ENCODE measurements around the gene MTA3. TPM values are rescaled to one million over a fixed set of nuclear protein-coding genes. Genes with fewer than 3 reads are reported as not detected.
"Not testable (repeated sequence)": the region's sequence is repeated elsewhere in the genome, so short reads cannot be mapped to it uniquely, and the experiment has no call there.

MTA3 gene
- total and polyA plus RNA-seq, 7 experiments from 2014 or later: 23.9 to 49.1 (median 30.5) TPM

GRCh38 chr2:42590176-42590575 lies 21.7 kb downstream of the MTA3 start:
- H3K4me3 Mint-ChIP-seq: no peak overlapping the region
- ChIA-PET CTCF (no interaction called here), POLR2A (no interaction called here)
- H3K4me1 Mint-ChIP-seq: peaks cover 3 to 30% (median 19%) of the 10 kb centered on the region in 7 donors
- Histone ChIP-seq H3K4me3 (ENCODE audit: low read length) (no peak overlapping the region), H3K27me3 (ENCODE audit: control insufficient read depth in 2 of 2, insufficient read depth in 2 of 2, low read length in 2 of 2) (no peaks in the 10 kb centered on the region), H3K4me1 (ENCODE audit: control insufficient read depth in 2 of 2, insufficient read depth in 2 of 2, low read length in 2 of 2) (no peaks in the 10 kb centered on the region), H3K36me3 (ENCODE audit: control insufficient read depth in 2 of 3, insufficient read depth in 3 of 3, low read length in 3 of 3) (no peaks in the 10 kb centered on the region), H3K27ac (ENCODE audit: low read depth, low read length) (no peak overlapping the region), H3K9me3 (ENCODE audit: control insufficient read depth in 2 of 3, low read length in 3 of 3) (no peaks in the 10 kb centered on the region)
- H3K9me3 Mint-ChIP-seq: no peaks in the 10 kb centered on the region
- H3K36me3 Mint-ChIP-seq: peaks cover 0 to 33% (median 19%) of the 10 kb centered on the region in 5 donors
- H3K27ac Mint-ChIP-seq: peak overlapping the region in 6 of 9 donors; percentile 12 to 82 (median 46)
- intact Hi-C loops (cut with micrococcal nuclease): no loop called here
- ATAC-seq (no peak), DNase-seq (no peak)
- no peaks in the 10 kb centered on the region for H3K27me3 Mint-ChIP-seq

GRCh38 chr2:42593282-42593681 lies 24.9 kb downstream of the MTA3 start:
- ChIA-PET POLR2A (interaction anchor here (0.5 kb wide), 1 partner anchor 1763 kb away, joined by 7 read pairs; no protein-coding TSS in a partner anchor), CTCF (no interaction called here)
- no peak for ATAC-seq
- Histone ChIP-seq H3K9me3 (ENCODE audit: control insufficient read depth in 2 of 3, low read length in 3 of 3) (no peaks in the 10 kb centered on the region), H3K27ac (ENCODE audit: low read depth, low read length) (no peak overlapping the region), H3K36me3 (ENCODE audit: control insufficient read depth in 2 of 3, insufficient read depth in 3 of 3, low read length in 3 of 3) (no peaks in the 10 kb centered on the region), H3K4me1 (ENCODE audit: control insufficient read depth in 2 of 2, insufficient read depth in 2 of 2, low read length in 2 of 2) (no peaks in the 10 kb centered on the region), H3K27me3 (ENCODE audit: control insufficient read depth in 2 of 2, insufficient read depth in 2 of 2, low read length in 2 of 2) (no peaks in the 10 kb centered on the region), H3K4me3 (ENCODE audit: low read length) (no peak overlapping the region)
- H3K27ac Mint-ChIP-seq: no peak overlapping the region
- no peaks in the 10 kb centered on the region for H3K9me3 Mint-ChIP-seq
- no peak for DNase-seq
- H3K27me3 Mint-ChIP-seq: no peaks in the 10 kb centered on the region
- H3K36me3 Mint-ChIP-seq: peaks cover 0 to 19% (median 13%) of the 10 kb centered on the region in 5 donors
- H3K4me3 Mint-ChIP-seq: no peak overlapping the region
- H3K4me1 Mint-ChIP-seq: peaks cover 3 to 28% (median 17%) of the 10 kb centered on the region in 7 donors
- intact Hi-C loops (cut with micrococcal nuclease): no loop called here

GRCh38 chr2:42598656-42599055 lies 30.2 kb downstream of the MTA3 start:
- H3K27me3 ChIP-seq (ENCODE audit: control insufficient read depth in 2 of 2, insufficient read depth in 2 of 2, low read length in 2 of 2): no peaks in the 10 kb centered on the region
- Mint-ChIP-seq H3K27ac (peak overlapping the region in 1 of 9 donors; percentile 21), H3K36me3 (peaks cover 0 to 20% (median 6%) of the 10 kb centered on the region in 5 donors), H3K4me1 (peaks cover 5 to 41% (median 16%) of the 10 kb centered on the region in 7 donors), H3K27me3 (no peaks in the 10 kb centered on the region), H3K4me3 (no peak overlapping the region), H3K9me3 (no peaks in the 10 kb centered on the region)
- no peak overlapping the region for H3K27ac ChIP-seq (ENCODE audit: low read depth, low read length)
- ATAC-seq (no peak), DNase-seq (peak in 1 of 9 donors; percentile 3)
- H3K9me3 ChIP-seq (ENCODE audit: control insufficient read depth in 2 of 3, low read length in 3 of 3): no peaks in the 10 kb centered on the region
- H3K4me3 ChIP-seq (ENCODE audit: low read length): no peak overlapping the region
- H3K4me1 ChIP-seq (ENCODE audit: control insufficient read depth in 2 of 2, insufficient read depth in 2 of 2, low read length in 2 of 2): no peaks in the 10 kb centered on the region
- ChIA-PET CTCF (no interaction called here), POLR2A (no interaction called here)
- intact Hi-C loops (cut with micrococcal nuclease): no loop called here
- no peaks in the 10 kb centered on the region for H3K36me3 ChIP-seq (ENCODE audit: control insufficient read depth in 2 of 3, insufficient read depth in 3 of 3, low read length in 3 of 3)

GRCh38 chr2:42601076-42601475 lies 32.6 kb downstream of the MTA3 start:
- Histone ChIP-seq H3K36me3 (ENCODE audit: control insufficient read depth in 2 of 3, insufficient read depth in 3 of 3, low read length in 3 of 3) (no peaks in the 10 kb centered on the region), H3K4me3 (ENCODE audit: low read length) (no peak overlapping the region), H3K27ac (ENCODE audit: low read depth, low read length) (no peak overlapping the region), H3K27me3 (ENCODE audit: control insufficient read depth in 2 of 2, insufficient read depth in 2 of 2, low read length in 2 of 2) (no peaks in the 10 kb centered on the region), H3K4me1 (ENCODE audit: control insufficient read depth in 2 of 2, insufficient read depth in 2 of 2, low read length in 2 of 2) (no peaks in the 10 kb centered on the region), H3K9me3 (ENCODE audit: control insufficient read depth in 2 of 3, low read length in 3 of 3) (no peaks in the 10 kb centered on the region)
- Mint-ChIP-seq H3K27me3 (no peaks in the 10 kb centered on the region), H3K36me3 (peaks cover 0 to 19% (median 6%) of the 10 kb centered on the region in 5 donors), H3K4me1 (peaks cover 2 to 35% (median 16%) of the 10 kb centered on the region in 7 donors), H3K4me3 (no peak overlapping the region), H3K27ac (no peak overlapping the region), H3K9me3 (no peaks in the 10 kb centered on the region)
- ChIA-PET CTCF (no interaction called here), POLR2A (no interaction called here)
- DNase-seq: no peak
- no peak for ATAC-seq
- intact Hi-C loops (cut with micrococcal nuclease): no loop called here

- DNase-seq (no peak), ATAC-seq (no peak)
- no peak overlapping the region for H3K4me3 Mint-ChIP-seq
- H3K4me1 Mint-ChIP-seq: peaks cover 2 to 31% (median 12%) of the 10 kb centered on the region in 7 donors
- intact Hi-C loops (cut with micrococcal nuclease): no loop called here
- no peaks in the 10 kb centered on the region for H3K9me3 Mint-ChIP-seq
- H3K27me3 ChIP-seq (ENCODE audit: control insufficient read depth in 2 of 2, insufficient read depth in 2 of 2, low read length in 2 of 2): no peaks in the 10 kb centered on the region
- H3K9me3 ChIP-seq (ENCODE audit: control insufficient read depth in 2 of 3, low read length in 3 of 3): no peaks in the 10 kb centered on the region
- no peak overlapping the region for H3K4me3 ChIP-seq (ENCODE audit: low read length)
- H3K27ac ChIP-seq (ENCODE audit: low read depth, low read length): no peak overlapping the region
- CTCF ChIA-PET: interaction anchor here (0.6 kb wide), 1 partner anchor 24 kb away, joined by 3 read pairs; no protein-coding TSS in a partner anchor
- peaks cover 0 to 19% (median 6%) of the 10 kb centered on the region in 5 donors for H3K36me3 Mint-ChIP-seq
- peak overlapping the region in 1 of 9 donors; percentile 53 for H3K27ac Mint-ChIP-seq
- H3K4me1 ChIP-seq (ENCODE audit: control insufficient read depth in 2 of 2, insufficient read depth in 2 of 2, low read length in 2 of 2): no peaks in the 10 kb centered on the region
- no peaks in the 10 kb centered on the region for H3K27me3 Mint-ChIP-seq
- H3K36me3 ChIP-seq (ENCODE audit: control insufficient read depth in 2 of 3, insufficient read depth in 3 of 3, low read length in 3 of 3): no peaks in the 10 kb centered on the region
- POLR2A ChIA-PET: interaction anchor here (1.8 kb wide), 1 partner anchor 44 kb away, joined by 6 read pairs; no protein-coding TSS in a partner anchor
Measured at GRCh38 chr2:42602218-42602875, 33.9 kb downstream of the MTA3 start.

GRCh38 chr2:42602876-42603219 lies 34.4 kb downstream of the MTA3 start:
- Mint-ChIP-seq H3K9me3 (no peaks in the 10 kb centered on the region), H3K27me3 (no peaks in the 10 kb centered on the region), H3K4me3 (no peak overlapping the region), H3K4me1 (peaks cover 2 to 31% (median 14%) of the 10 kb centered on the region in 7 donors), H3K27ac (peak overlapping the region in 4 of 9 donors; percentile 9 to 36 (median 20)), H3K36me3 (peaks cover 0 to 19% (median 7%) of the 10 kb centered on the region in 5 donors)
- Histone ChIP-seq H3K36me3 (ENCODE audit: control insufficient read depth in 2 of 3, insufficient read depth in 3 of 3, low read length in 3 of 3) (no peaks in the 10 kb centered on the region), H3K4me1 (ENCODE audit: control insufficient read depth in 2 of 2, insufficient read depth in 2 of 2, low read length in 2 of 2) (no peaks in the 10 kb centered on the region), H3K27me3 (ENCODE audit: control insufficient read depth in 2 of 2, insufficient read depth in 2 of 2, low read length in 2 of 2) (no peaks in the 10 kb centered on the region), H3K27ac (ENCODE audit: low read depth, low read length) (no peak overlapping the region), H3K4me3 (ENCODE audit: low read length) (no peak overlapping the region), H3K9me3 (ENCODE audit: control insufficient read depth in 2 of 3, low read length in 3 of 3) (no peaks in the 10 kb centered on the region)
- ATAC-seq: no peak
- intact Hi-C loops (cut with micrococcal nuclease): no loop called here
- POLR2A ChIA-PET: interaction anchor here (1.8 kb wide), 1 partner anchor 44 kb away, joined by 6 read pairs; no protein-coding TSS in a partner anchor
- CTCF ChIA-PET: interaction anchor here (0.6 kb wide), 1 partner anchor 23 kb away, joined by 3 read pairs; no protein-coding TSS in a partner anchor
- no peak for DNase-seq

- DNase-seq; H3K4me3 Mint-ChIP-seq; intact Hi-C loops (cut with micrococcal nuclease); H3K36me3 ChIP-seq (ENCODE audit: control insufficient read depth in 2 of 3, insufficient read depth in 3 of 3, low read length in 3 of 3); H3K27me3 ChIP-seq (ENCODE audit: control insufficient read depth in 2 of 2, insufficient read depth in 2 of 2, low read length in 2 of 2); H3K27me3 Mint-ChIP-seq; H3K4me3 ChIP-seq (ENCODE audit: low read length); H3K9me3 Mint-ChIP-seq; H3K27ac Mint-ChIP-seq; ATAC-seq; H3K9me3 ChIP-seq (ENCODE audit: control insufficient read depth in 2 of 3, low read length in 3 of 3); H3K4me1 ChIP-seq (ENCODE audit: control insufficient read depth in 2 of 2, insufficient read depth in 2 of 2, low read length in 2 of 2); CTCF ChIA-PET; POLR2A ChIA-PET; H3K27ac ChIP-seq (ENCODE audit: low read depth, low read length): not testable (repeated sequence)
- Mint-ChIP-seq H3K4me1 (peaks cover 2 to 26% (median 16%) of the 10 kb centered on the region in 7 donors), H3K36me3 (peaks cover 0 to 22% (median 13%) of the 10 kb centered on the region in 5 donors)
Measured at GRCh38 chr2:42604341-42604867, 36.0 kb downstream of the MTA3 start.
